ENCODE measurements around the gene C2CD4D. TPM values are rescaled to one million over a fixed set of nuclear protein-coding genes. Genes with fewer than 3 reads are reported as not detected.

C2CD4D gene
- total and polyA plus RNA-seq, 4 experiments from 2014 or later = 1.0 to 3.4 (median 1.5) TPM

GRCh38 chr1:151871284-151872030, 31.8 kb upstream of the C2CD4D start:
- no peak overlapping the region for H3K4me3 Mint-ChIP-seq
- no peaks in the 10 kb centered on the region for H3K9me3 ChIP-seq (ENCODE audit: control insufficient read depth in 1 of 2, low read length in 2 of 2)
- H3K4me1 ChIP-seq (ENCODE audit: insufficient read depth, low read length) = peaks cover 6% of the 10 kb centered on the region
- no peak overlapping the region for H3K4me3 ChIP-seq (ENCODE audit: low read length in 2 of 2)
- H3K36me3 ChIP-seq (ENCODE audit: insufficient read depth, low read length) = peaks cover 17% of the 10 kb centered on the region
- no peaks in the 10 kb centered on the region for H3K9me3 Mint-ChIP-seq
- H3K27ac Mint-ChIP-seq = peak overlapping the region in 3 of 7 donors; percentile 10 to 57 (median 24)
- H3K27me3 ChIP-seq (ENCODE audit: insufficient read depth, low read length) = no peaks in the 10 kb centered on the region
- H3K27ac ChIP-seq (ENCODE audit: low read depth, low read length) = no peak overlapping the region
- DNase-seq = no peak
- intact Hi-C loops (cut with micrococcal nuclease) = no loop called here
- ChIA-PET POLR2A (ENCODE audit: partially characterized antibody) (interaction anchor here (0.6 kb wide), 1 partner anchor 29 kb away, joined by 3 read pairs; no protein-coding TSS in a partner anchor), CTCF (ENCODE audit: partially characterized antibody) (interaction anchor here (0.6 to 1.4 kb wide), 2 partner anchors 31 to 124 kb away, joined by 3 to 6 read pairs; no protein-coding TSS in a partner anchor)
- H3K4me1 Mint-ChIP-seq = peaks cover 11 to 30% (median 18%) of the 10 kb centered on the region in 4 donors
- no peaks in the 10 kb centered on the region for H3K27me3 Mint-ChIP-seq
- H3K36me3 Mint-ChIP-seq = peaks cover 25 to 31% of the 10 kb centered on the region in 2 donors

GRCh38 chr1:151868486-151868885, 28.9 kb upstream of the C2CD4D start:
- Histone ChIP-seq H3K4me3 (ENCODE audit: low read length in 2 of 2) (no peak overlapping the region), H3K36me3 (ENCODE audit: insufficient read depth, low read length) (peaks cover 2% of the 10 kb centered on the region), H3K4me1 (ENCODE audit: insufficient read depth, low read length) (no peaks in the 10 kb centered on the region), H3K27me3 (ENCODE audit: insufficient read depth, low read length) (no peaks in the 10 kb centered on the region), H3K9me3 (ENCODE audit: control insufficient read depth in 1 of 2, low read length in 2 of 2) (no peaks in the 10 kb centered on the region), H3K27ac (ENCODE audit: low read depth, low read length) (no peak overlapping the region)
- intact Hi-C loops (cut with micrococcal nuclease) = no loop called here
- H3K27me3 Mint-ChIP-seq = peaks cover 0 to 2% of the 10 kb centered on the region in 2 donors
- H3K4me3 Mint-ChIP-seq = no peak overlapping the region
- CTCF ChIA-PET (ENCODE audit: partially characterized antibody) = interaction anchor here (0.6 kb wide), 1 partner anchor 411 kb away, joined by 3 read pairs; no protein-coding TSS in a partner anchor
- no peaks in the 10 kb centered on the region for H3K9me3 Mint-ChIP-seq
- peaks cover 7 to 10% of the 10 kb centered on the region in 2 donors for H3K36me3 Mint-ChIP-seq
- DNase-seq = no peak
- H3K27ac Mint-ChIP-seq = no peak overlapping the region
- POLR2A ChIA-PET (ENCODE audit: partially characterized antibody) = no interaction called here
- peaks cover 0 to 8% (median 1%) of the 10 kb centered on the region in 4 donors for H3K4me1 Mint-ChIP-seq

DNA sequence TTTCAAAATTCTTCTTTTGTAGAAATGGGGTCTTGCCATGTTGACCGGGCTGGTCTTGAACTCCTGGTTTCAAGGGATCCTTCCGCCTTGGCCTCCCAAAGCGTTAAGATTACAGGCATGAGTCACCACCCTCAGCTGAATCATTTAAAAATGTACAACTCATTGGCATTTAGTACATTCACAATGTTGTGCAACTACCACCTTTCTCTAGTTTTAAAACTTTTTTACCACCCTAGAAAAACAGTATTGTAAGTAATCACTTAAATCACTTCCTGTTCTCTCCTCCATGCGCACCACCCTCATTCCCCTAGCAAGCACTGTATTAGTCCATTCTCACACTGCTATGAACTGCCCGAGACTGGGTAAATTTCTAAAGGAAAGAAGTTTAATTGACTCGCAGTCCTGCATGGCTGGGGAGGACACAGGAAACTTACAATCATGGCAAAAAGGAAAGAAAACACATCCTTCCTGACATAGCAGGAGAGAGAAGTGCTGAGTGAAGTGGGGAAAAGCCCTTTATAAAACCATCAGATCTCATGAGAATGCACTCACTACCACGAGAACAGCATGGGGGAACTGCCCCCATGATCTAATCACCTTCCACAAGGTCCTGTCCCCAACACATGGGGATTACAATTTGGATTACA, 28.3 kb upstream of the C2CD4D start:
- Histone ChIP-seq H3K4me3 (ENCODE audit: low read length in 2 of 2) (no peak overlapping the region), H3K27ac (ENCODE audit: low read depth, low read length) (no peak overlapping the region), H3K4me1 (ENCODE audit: insufficient read depth, low read length) (no peaks in the 10 kb centered on the region), H3K27me3 (ENCODE audit: insufficient read depth, low read length) (no peaks in the 10 kb centered on the region), H3K36me3 (ENCODE audit: insufficient read depth, low read length) (no peaks in the 10 kb centered on the region), H3K9me3 (ENCODE audit: control insufficient read depth in 1 of 2, low read length in 2 of 2) (no peaks in the 10 kb centered on the region)
- Mint-ChIP-seq H3K27me3 (peaks cover 0 to 2% of the 10 kb centered on the region in 2 donors), H3K4me3 (no peak overlapping the region), H3K36me3 (peaks cover 1 to 4% of the 10 kb centered on the region in 2 donors), H3K4me1 (peaks cover 0 to 8% (median 1%) of the 10 kb centered on the region in 4 donors), H3K9me3 (no peaks in the 10 kb centered on the region), H3K27ac (no peak overlapping the region)
- no peak for DNase-seq
- POLR2A ChIA-PET (ENCODE audit: partially characterized antibody) = interaction anchor here (1.0 kb wide), 1 partner anchor 11 kb away, joined by 4 read pairs; no protein-coding TSS in a partner anchor
- intact Hi-C loops (cut with micrococcal nuclease) = no loop called here
- CTCF ChIA-PET (ENCODE audit: partially characterized antibody) = no interaction called here

DNA sequence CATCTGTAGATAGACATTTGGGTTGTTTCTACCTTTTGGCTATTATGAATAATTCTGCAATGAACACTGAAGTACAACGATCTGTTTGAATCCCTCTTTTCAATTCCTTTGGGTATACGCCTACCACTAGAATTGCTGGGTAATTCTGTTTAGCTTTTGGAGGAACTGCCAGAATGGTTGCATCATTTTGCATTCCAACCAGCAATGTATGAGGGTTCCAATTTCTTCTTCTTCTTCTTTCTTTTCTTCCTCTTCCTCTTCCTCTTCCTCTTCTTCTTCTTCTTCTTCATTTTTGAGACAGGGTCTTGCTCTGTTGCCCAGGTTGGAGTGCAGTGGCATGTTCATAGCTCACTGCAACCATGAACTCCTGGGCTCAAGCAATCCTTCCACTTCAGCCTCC, 27.7 kb upstream of the C2CD4D start:
- ChIA-PET CTCF (ENCODE audit: partially characterized antibody) (no interaction called here), POLR2A (ENCODE audit: partially characterized antibody) (interaction anchor here (1.0 kb wide), 1 partner anchor 11 kb away, joined by 4 read pairs; no protein-coding TSS in a partner anchor)
- no peaks in the 10 kb centered on the region for H3K4me1 ChIP-seq (ENCODE audit: insufficient read depth, low read length)
- Mint-ChIP-seq H3K36me3 (no peaks in the 10 kb centered on the region), H3K27me3 (peaks cover 0 to 2% of the 10 kb centered on the region in 2 donors), H3K9me3 (no peaks in the 10 kb centered on the region), H3K4me3 (no peak overlapping the region), H3K4me1 (peaks cover 0 to 8% (median 1%) of the 10 kb centered on the region in 4 donors), H3K27ac (no peak overlapping the region)
- intact Hi-C loops (cut with micrococcal nuclease) = no loop called here
- H3K36me3 ChIP-seq (ENCODE audit: insufficient read depth, low read length) = no peaks in the 10 kb centered on the region
- no peaks in the 10 kb centered on the region for H3K9me3 ChIP-seq (ENCODE audit: control insufficient read depth in 1 of 2, low read length in 2 of 2)
- H3K4me3 ChIP-seq (ENCODE audit: low read length in 2 of 2) = no peak overlapping the region
- no peaks in the 10 kb centered on the region for H3K27me3 ChIP-seq (ENCODE audit: insufficient read depth, low read length)
- DNase-seq = no peak
- no peak overlapping the region for H3K27ac ChIP-seq (ENCODE audit: low read depth, low read length)

GRCh38 chr1:151864411-151864810, 24.8 kb upstream of the C2CD4D start:
- Mint-ChIP-seq H3K36me3 (no peaks in the 10 kb centered on the region), H3K27ac (no peak overlapping the region), H3K4me3 (no peak overlapping the region), H3K4me1 (peaks cover 0 to 8% (median under 1%) of the 10 kb centered on the region in 4 donors), H3K9me3 (no peaks in the 10 kb centered on the region), H3K27me3 (peaks cover 0 to 2% of the 10 kb centered on the region in 2 donors)
- no peaks in the 10 kb centered on the region for H3K9me3 ChIP-seq (ENCODE audit: control insufficient read depth in 1 of 2, low read length in 2 of 2)
- no peaks in the 10 kb centered on the region for H3K36me3 ChIP-seq (ENCODE audit: insufficient read depth, low read length)
- no peak overlapping the region for H3K4me3 ChIP-seq (ENCODE audit: low read length in 2 of 2)
- POLR2A ChIA-PET (ENCODE audit: partially characterized antibody) = no interaction called here
- H3K27me3 ChIP-seq (ENCODE audit: insufficient read depth, low read length) = no peaks in the 10 kb centered on the region
- CTCF ChIA-PET (ENCODE audit: partially characterized antibody) = interaction anchor here (1.1 kb wide), 1 partner anchor 30 kb away, joined by 3 read pairs; no protein-coding TSS in a partner anchor
- no peak for DNase-seq
- H3K27ac ChIP-seq (ENCODE audit: low read depth, low read length) = no peak overlapping the region
- intact Hi-C loops (cut with micrococcal nuclease) = no loop called here
- no peaks in the 10 kb centered on the region for H3K4me1 ChIP-seq (ENCODE audit: insufficient read depth, low read length)

GRCh38 chr1:151862604-151863003, 23.0 kb upstream of the C2CD4D start:
- H3K27me3 Mint-ChIP-seq = peaks cover 0 to 2% of the 10 kb centered on the region in 2 donors
- ChIA-PET CTCF (ENCODE audit: partially characterized antibody) (no interaction called here), POLR2A (ENCODE audit: partially characterized antibody) (no interaction called here)
- H3K27ac Mint-ChIP-seq = no peak overlapping the region
- H3K36me3 Mint-ChIP-seq = no peaks in the 10 kb centered on the region
- intact Hi-C loops (cut with micrococcal nuclease) = no loop called here
- no peaks in the 10 kb centered on the region for H3K9me3 Mint-ChIP-seq
- Histone ChIP-seq H3K4me3 (ENCODE audit: low read length in 2 of 2) (no peak overlapping the region), H3K4me1 (ENCODE audit: insufficient read depth, low read length) (no peaks in the 10 kb centered on the region), H3K36me3 (ENCODE audit: insufficient read depth, low read length) (no peaks in the 10 kb centered on the region), H3K27ac (ENCODE audit: low read depth, low read length) (no peak overlapping the region), H3K9me3 (ENCODE audit: control insufficient read depth in 1 of 2, low read length in 2 of 2) (no peaks in the 10 kb centered on the region), H3K27me3 (ENCODE audit: insufficient read depth, low read length) (no peaks in the 10 kb centered on the region)
- H3K4me3 Mint-ChIP-seq = no peak overlapping the region
- H3K4me1 Mint-ChIP-seq = no peaks in the 10 kb centered on the region
- no peak for DNase-seq

- no peak overlapping the region for H3K27ac ChIP-seq (ENCODE audit: low read depth, low read length)
- CTCF ChIA-PET (ENCODE audit: partially characterized antibody) = no interaction called here
- Mint-ChIP-seq H3K36me3 (no peaks in the 10 kb centered on the region), H3K9me3 (no peaks in the 10 kb centered on the region), H3K27me3 (peaks cover 0 to 2% of the 10 kb centered on the region in 2 donors), H3K4me3 (no peak overlapping the region), H3K4me1 (peaks cover 0 to 1% (median 0%) of the 10 kb centered on the region in 4 donors), H3K27ac (peak overlapping the region in 1 of 7 donors; percentile 59)
- no peaks in the 10 kb centered on the region for H3K9me3 ChIP-seq (ENCODE audit: control insufficient read depth in 1 of 2, low read length in 2 of 2)
- DNase-seq = no peak
- H3K27me3 ChIP-seq (ENCODE audit: insufficient read depth, low read length) = no peaks in the 10 kb centered on the region
- H3K4me1 ChIP-seq (ENCODE audit: insufficient read depth, low read length) = no peaks in the 10 kb centered on the region
- POLR2A ChIA-PET (ENCODE audit: partially characterized antibody) = no interaction called here
- no peaks in the 10 kb centered on the region for H3K36me3 ChIP-seq (ENCODE audit: insufficient read depth, low read length)
- no peak overlapping the region for H3K4me3 ChIP-seq (ENCODE audit: low read length in 2 of 2)
- intact Hi-C loops (cut with micrococcal nuclease) = no loop called here
Measured at GRCh38 chr1:151860504-151861187, 21.0 kb upstream of the C2CD4D start.
